Glutamatergic neuron (in vitro differentiated cells): ENCODE measurements around the gene DLG1. TPM values are rescaled to one million over a fixed set of nuclear protein-coding genes. Genes with fewer than 3 reads are reported as not detected.

ENCODE experiments used
- DNase-seq: peaks from one replicate; pipeline ENCODE4 v3.0.0; 2022
- H3K27ac Mint-ChIP-seq: one replicate; pipeline ENCODE4 v1.8.0; 2020; ENCODE audit warnings: mild to moderate bottlenecking, mixed read lengths, inconsistent platforms; ENCODE audit not compliant: unreplicated experiment
- H3K27me3 Mint-ChIP-seq: one replicate; pipeline ENCODE4 v1.8.0; 2020; ENCODE audit warnings: mild to moderate bottlenecking, moderate library complexity, mixed read lengths, inconsistent platforms; ENCODE audit not compliant: unreplicated experiment
- H3K36me3 Mint-ChIP-seq: one replicate; pipeline ENCODE4 v1.8.0; 2020; ENCODE audit warnings: mild to moderate bottlenecking, mixed read lengths, inconsistent platforms; ENCODE audit not compliant: unreplicated experiment
- H3K4me1 Mint-ChIP-seq: one replicate; pipeline ENCODE4 v1.8.0; 2020; ENCODE audit warnings: mild to moderate bottlenecking, low read depth, mixed read lengths, inconsistent platforms; ENCODE audit not compliant: unreplicated experiment
- H3K4me3 Mint-ChIP-seq: one replicate; pipeline ENCODE4 v1.8.0; 2020; ENCODE audit warnings: mild to moderate bottlenecking, mixed read lengths, inconsistent platforms; ENCODE audit not compliant: unreplicated experiment
- H3K9me3 Mint-ChIP-seq: one replicate; pipeline ENCODE4 v1.8.0; 2020; ENCODE audit warnings: mild to moderate bottlenecking, moderate library complexity, mixed read lengths, inconsistent platforms; ENCODE audit not compliant: unreplicated experiment
- CTCF ChIP-seq: fragments of 200-600 bp; sonication (generic); IDR thresholded peaks from one replicate; pipeline ENCODE4 v1.5.0; 2021; ENCODE audit not compliant: partially characterized antibody, unreplicated experiment
- total RNA-seq: library from RNA; stranded (reverse); fragmentation: NEBNext Ultra II Directional; extraction: Animal tissue kit (Norgen Biotek cat#: 25700); gene quantifications from one replicate; pipeline ENCODE4 v1.2.1, GENCODE V29; 2021; ENCODE audit not compliant: unreplicated experiment

DLG1 gene
- total RNA-seq, 1 donor from 2014 or later: 66.0 TPM

DNA sequence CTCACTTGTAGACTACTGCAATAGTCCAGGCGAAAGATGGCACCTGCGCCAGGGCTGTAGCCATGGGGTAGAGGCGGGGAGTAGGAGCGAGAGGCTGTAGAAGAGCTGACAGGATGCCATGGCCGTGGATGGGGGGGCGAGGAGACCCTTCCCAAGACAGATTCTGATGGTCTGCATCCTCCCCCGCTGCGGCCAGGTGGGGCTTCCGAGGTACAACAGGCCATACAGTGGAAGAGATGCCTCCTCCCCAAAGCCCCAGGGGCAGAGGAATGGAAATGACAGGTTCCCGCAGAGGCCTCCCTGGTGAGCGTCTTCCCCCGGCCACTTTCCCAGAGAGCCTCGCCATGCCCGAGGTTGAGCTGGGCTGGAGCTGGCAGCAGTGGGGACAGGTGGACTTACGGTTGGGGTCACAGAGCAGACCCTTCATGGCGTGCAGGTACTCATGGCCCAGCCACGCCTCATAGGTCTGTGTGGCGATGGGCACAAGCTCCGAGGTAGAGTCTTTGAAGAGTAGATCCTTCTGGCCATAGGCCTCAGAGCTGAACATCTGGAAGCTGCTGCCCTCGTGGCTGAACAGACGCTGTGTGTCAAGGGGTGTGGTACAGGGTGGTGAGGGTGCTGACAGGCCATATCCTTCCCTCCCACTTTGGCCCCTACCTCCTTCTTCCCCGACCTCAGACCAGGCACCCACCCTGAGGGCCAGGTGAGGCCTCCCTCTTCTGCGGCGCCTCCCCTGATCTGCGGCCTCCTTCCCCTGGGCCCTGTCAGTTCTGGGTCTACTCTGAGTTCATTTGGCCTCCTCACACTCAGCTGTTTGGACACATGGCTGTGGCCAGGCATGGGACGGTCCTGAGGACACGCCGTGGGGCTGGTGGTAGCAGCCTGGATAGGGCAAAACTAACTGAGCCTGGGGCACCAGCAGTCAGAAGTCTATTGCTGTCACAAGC lies 282.3 kb downstream of the DLG1 start:
- TF ChIP-seq CTCF: no peak
- Mint-ChIP-seq H3K4me3 (no peak overlapping the region), H3K4me1 (peaks cover 8% of the 10 kb centered on the region), H3K36me3 (no peaks in the 10 kb centered on the region), H3K27ac (no peak overlapping the region), H3K27me3 (peaks cover 5% of the 10 kb centered on the region), H3K9me3 (peaks cover 3% of the 10 kb centered on the region)
- no peak for DNase-seq

GRCh38 chr3:197014942-197015575 lies 283.4 kb downstream of the DLG1 start:
- no peaks in the 10 kb centered on the region for H3K36me3 Mint-ChIP-seq

GRCh38 chr3:197014024-197014423 lies 284.4 kb downstream of the DLG1 start:
- DNase-seq: no peak
- TF ChIP-seq CTCF: no peak
- Mint-ChIP-seq H3K36me3 (no peaks in the 10 kb centered on the region), H3K9me3 (peaks cover 3% of the 10 kb centered on the region), H3K4me3 (no peak overlapping the region), H3K27me3 (peaks cover 2% of the 10 kb centered on the region), H3K4me1 (peaks cover 1% of the 10 kb centered on the region), H3K27ac (no peak overlapping the region)

More at GRCh38 chr3:197014942-197015575, 283.4 kb downstream of the DLG1 start:
- H3K4me1 Mint-ChIP-seq: peaks cover 8% of the 10 kb centered on the region
- no peak for TF ChIP-seq CTCF
- peaks cover 2% of the 10 kb centered on the region for H3K27me3 Mint-ChIP-seq
- H3K4me3 Mint-ChIP-seq: no peak overlapping the region
- H3K27ac Mint-ChIP-seq: no peak overlapping the region
- peaks cover 3% of the 10 kb centered on the region for H3K9me3 Mint-ChIP-seq
- DNase-seq: no peak

- Mint-ChIP-seq H3K27ac (no peak overlapping the region), H3K36me3 (no peaks in the 10 kb centered on the region), H3K27me3 (peaks cover 4% of the 10 kb centered on the region), H3K9me3 (peaks cover 1% of the 10 kb centered on the region), H3K4me3 (no peak overlapping the region), H3K4me1 (peaks cover 1% of the 10 kb centered on the region)
- TF ChIP-seq CTCF: no peak
- DNase-seq: no peak
These were observed 285.9 kb downstream of the DLG1 start for GRCh38 chr3:197012540-197012883.
